Activated T-helper 17 cell treated with anti-CD3 and anti-CD28 coated beads, Interleukin-2, amount 50 U/mL, for 72 hours (primary cell): ENCODE data around the gene L3MBTL3. TPM values are rescaled to one million over a fixed set of nuclear protein-coding genes. Genes with fewer than 3 reads are reported as not detected.
"Not testable (repeated sequence)": the region's sequence is repeated elsewhere in the genome, so short reads cannot be mapped to it uniquely, and the experiment has no call there.

Experiments used
- ATAC-seq: fragments of 150-1000 bp; cut with Tn5 transposase; replicated peaks from 2 replicates; pipeline ENCODE4 v1.10.0; 2021; ENCODE audit warnings: mild to moderate bottlenecking, moderate library complexity
- H3K27ac Mint-ChIP-seq: one replicate; pipeline ENCODE4 v1.8.0; 2022; ENCODE audit warnings: mixed read lengths
- H3K27me3 Mint-ChIP-seq: one replicate; pipeline ENCODE4 v1.8.0; 2022; ENCODE audit warnings: mixed read lengths
- H3K36me3 Mint-ChIP-seq: one replicate; pipeline ENCODE4 v1.8.0; 2022; ENCODE audit warnings: low read depth, mild to moderate bottlenecking, mixed read lengths
- H3K4me1 Mint-ChIP-seq: one replicate; pipeline ENCODE4 v1.8.0; 2022; ENCODE audit warnings: mixed read lengths
- H3K4me3 Mint-ChIP-seq: one replicate; pipeline ENCODE4 v1.8.0; 2022; ENCODE audit warnings: mild to moderate bottlenecking, mixed read lengths
- H3K9me3 Mint-ChIP-seq: one replicate; pipeline ENCODE4 v1.8.0; 2022; ENCODE audit warnings: mixed read lengths
- total RNA-seq, 2 donors: library from RNA; stranded (reverse); gene quantifications; one replicate each; pipeline ENCODE4 v1.2.3, GENCODE V29; 2022

The L3MBTL3 gene
- total RNA-seq, 2 donors from 2014 or later: 4.4 to 5.9 TPM

DNA sequence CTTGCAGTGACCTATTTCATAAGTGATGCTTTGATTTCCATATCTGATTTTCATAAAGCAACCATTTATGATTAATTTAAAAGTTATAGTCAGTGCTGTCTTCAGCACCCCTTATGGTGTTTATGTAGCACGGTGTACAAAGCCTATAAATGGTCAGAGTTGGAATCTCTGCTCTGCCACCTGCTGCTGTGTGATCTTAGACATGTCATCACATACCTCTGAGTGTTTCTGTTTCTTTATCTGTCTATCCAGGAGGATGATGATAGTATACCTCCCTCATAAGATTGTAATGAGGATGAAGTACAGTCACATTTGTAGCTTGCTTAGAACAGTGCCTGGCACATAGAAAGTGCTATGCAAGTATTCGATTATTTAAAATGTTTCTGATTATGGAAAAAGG is 103.9 kb downstream of the L3MBTL3 start:
- no peak for ATAC-seq
- Mint-ChIP-seq H3K4me1 (peaks cover 19% of the 10 kb centered on the region), H3K27ac (no peak overlapping the region), H3K9me3 (no peaks in the 10 kb centered on the region), H3K4me3 (no peak overlapping the region), H3K27me3 (no peaks in the 10 kb centered on the region), H3K36me3 (peaks cover 6% of the 10 kb centered on the region)

GRCh38 chr6:130127195-130127594 is 108.8 kb downstream of the L3MBTL3 start:
- H3K9me3 Mint-ChIP-seq: no peaks in the 10 kb centered on the region
- no peak overlapping the region for H3K27ac Mint-ChIP-seq
- ATAC-seq: no peak
- H3K4me1 Mint-ChIP-seq: peaks cover 40% of the 10 kb centered on the region
- H3K36me3 Mint-ChIP-seq: peaks cover 5% of the 10 kb centered on the region
- no peaks in the 10 kb centered on the region for H3K27me3 Mint-ChIP-seq
- H3K4me3 Mint-ChIP-seq: no peak overlapping the region

DNA sequence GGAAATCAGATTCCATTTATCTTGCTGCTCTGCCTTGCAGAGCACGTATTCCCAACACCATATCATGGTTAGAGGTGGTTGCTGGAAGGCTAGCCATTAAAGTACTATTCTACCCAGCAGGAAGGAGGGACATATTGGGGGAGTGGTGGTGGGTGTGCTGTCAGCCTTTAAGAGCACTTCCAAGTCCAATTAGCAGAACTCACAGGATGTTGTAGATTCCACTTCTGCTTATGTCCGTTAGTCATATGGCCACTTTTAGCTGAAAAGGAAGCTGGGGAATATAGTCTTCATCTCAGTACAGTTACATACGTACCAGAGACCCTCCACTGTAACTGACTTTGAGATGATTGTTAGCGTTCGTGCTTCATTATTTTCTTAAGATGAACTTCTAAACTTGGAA is 109.9 kb downstream of the L3MBTL3 start:
- H3K4me3 Mint-ChIP-seq: no peak overlapping the region
- no peak for ATAC-seq
- no peaks in the 10 kb centered on the region for H3K27me3 Mint-ChIP-seq
- H3K36me3 Mint-ChIP-seq: peaks cover 5% of the 10 kb centered on the region
- H3K4me1 Mint-ChIP-seq: peaks cover 51% of the 10 kb centered on the region
- no peaks in the 10 kb centered on the region for H3K9me3 Mint-ChIP-seq
- no peak overlapping the region for H3K27ac Mint-ChIP-seq

- H3K36me3 Mint-ChIP-seq: peaks cover 5% of the 10 kb centered on the region
- H3K9me3 Mint-ChIP-seq: no peaks in the 10 kb centered on the region
- H3K4me3 Mint-ChIP-seq: peak overlapping the region; percentile 39
- peaks cover 62% of the 10 kb centered on the region for H3K4me1 Mint-ChIP-seq
- no peaks in the 10 kb centered on the region for H3K27me3 Mint-ChIP-seq
- no peak for ATAC-seq
- peak overlapping the region; percentile 55 for H3K27ac Mint-ChIP-seq
These were observed 111.4 kb downstream of the L3MBTL3 start for GRCh38 chr6:130129762-130130246.

DNA sequence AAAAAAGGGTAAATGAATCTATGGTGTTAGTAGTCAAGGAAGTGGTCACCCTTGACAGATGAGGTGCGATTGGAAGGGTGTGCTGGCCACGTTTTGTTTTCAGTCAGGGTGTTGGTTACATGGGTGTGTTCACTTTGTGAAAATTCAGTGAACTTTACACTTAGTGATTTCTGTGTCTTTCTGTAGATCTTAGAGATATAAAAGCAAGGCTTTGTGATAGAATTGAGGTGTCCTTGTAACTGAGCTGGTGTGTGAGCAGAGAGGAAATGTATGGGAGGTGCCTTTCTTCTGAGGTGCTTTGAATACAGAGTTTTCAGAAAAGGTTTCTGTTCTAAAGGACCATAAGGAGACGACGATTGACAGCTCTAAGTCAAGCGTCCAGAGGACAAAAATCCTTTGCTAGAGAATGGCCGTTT is 113.9 kb downstream of the L3MBTL3 start:
- no peaks in the 10 kb centered on the region for H3K9me3 Mint-ChIP-seq
- peak; percentile 89 for ATAC-seq
- no peaks in the 10 kb centered on the region for H3K27me3 Mint-ChIP-seq
- H3K36me3 Mint-ChIP-seq: peaks cover 12% of the 10 kb centered on the region
- H3K27ac Mint-ChIP-seq: peak overlapping the region; percentile 84
- peak overlapping the region; percentile 75 for H3K4me3 Mint-ChIP-seq
- H3K4me1 Mint-ChIP-seq: peaks cover 64% of the 10 kb centered on the region

DNA sequence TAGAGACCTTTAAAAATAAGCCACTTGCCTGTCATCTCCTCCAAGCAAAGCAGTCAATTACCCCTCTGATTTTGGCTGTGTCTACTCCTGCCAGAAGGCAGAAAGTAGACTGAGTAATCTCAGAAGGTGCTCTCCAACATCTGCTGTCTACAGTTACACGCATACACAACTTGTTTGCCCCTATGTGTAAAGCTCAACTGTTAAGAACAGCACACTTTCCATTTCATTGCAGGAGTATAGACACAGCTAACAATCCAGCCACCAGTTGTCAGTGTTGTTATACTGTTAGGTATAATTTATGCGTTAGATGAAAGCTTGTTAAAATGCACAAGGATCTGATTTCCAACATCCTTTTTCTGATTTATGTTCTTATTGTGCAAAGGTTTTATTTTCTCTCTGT is 116.2 kb downstream of the L3MBTL3 start:
- no peaks in the 10 kb centered on the region for H3K27me3 Mint-ChIP-seq
- ATAC-seq: peak; percentile 32
- H3K4me1 Mint-ChIP-seq: peaks cover 71% of the 10 kb centered on the region
- no peaks in the 10 kb centered on the region for H3K9me3 Mint-ChIP-seq
- peak overlapping the region; percentile 30 for H3K4me3 Mint-ChIP-seq
- H3K36me3 Mint-ChIP-seq: peaks cover 20% of the 10 kb centered on the region
- no peak overlapping the region for H3K27ac Mint-ChIP-seq

- peaks cover 34% of the 10 kb centered on the region for H3K36me3 Mint-ChIP-seq
- H3K27me3 Mint-ChIP-seq: no peaks in the 10 kb centered on the region
- H3K4me3 Mint-ChIP-seq: no peak overlapping the region
- no peaks in the 10 kb centered on the region for H3K9me3 Mint-ChIP-seq
- peaks cover 56% of the 10 kb centered on the region for H3K4me1 Mint-ChIP-seq
- peak overlapping the region; percentile 27 for H3K27ac Mint-ChIP-seq
- ATAC-seq: no peak
These were observed 118.4 kb downstream of the L3MBTL3 start for GRCh38 chr6:130136798-130137197.

DNA sequence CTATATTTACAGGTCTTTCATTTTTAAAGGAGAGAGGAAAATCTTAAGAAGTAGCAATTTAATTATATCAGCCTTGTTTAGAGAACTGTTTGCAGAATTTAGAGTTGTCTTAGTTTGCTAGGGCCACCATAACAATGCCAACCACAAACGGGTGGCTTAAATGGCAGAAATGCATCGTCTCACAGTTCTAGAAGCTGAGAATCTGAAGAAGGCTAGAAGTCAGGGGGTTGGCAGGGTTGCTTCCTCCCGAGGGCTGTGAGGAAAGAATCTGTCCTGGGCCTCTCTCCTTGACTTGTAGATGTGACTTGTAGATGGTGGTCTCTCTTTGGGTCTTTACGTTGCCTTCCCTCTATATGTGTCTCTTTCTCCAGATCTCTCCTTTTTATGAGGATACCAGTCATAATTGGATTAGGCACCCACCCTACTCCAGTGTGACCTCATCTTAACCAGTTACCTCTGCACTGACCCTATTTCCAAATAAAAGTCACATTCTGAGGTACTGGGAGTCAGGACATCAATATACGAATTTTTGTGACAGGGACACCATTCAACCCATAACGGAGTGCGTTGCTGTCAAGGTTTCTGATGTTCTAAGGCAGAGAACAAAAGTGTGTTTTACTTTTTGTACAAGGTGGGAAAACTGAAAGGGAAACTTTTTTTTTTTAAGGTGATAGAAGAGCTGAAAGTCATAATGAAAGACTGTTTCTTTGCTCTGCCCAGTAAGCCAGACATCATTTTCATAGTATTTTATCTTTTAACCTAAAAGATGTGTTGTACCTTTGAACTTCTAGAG is 119.9 kb downstream of the L3MBTL3 start:
- Mint-ChIP-seq H3K4me1 (peaks cover 41% of the 10 kb centered on the region), H3K27me3 (no peaks in the 10 kb centered on the region), H3K9me3 (no peaks in the 10 kb centered on the region), H3K4me3 (peak overlapping the region; percentile 64), H3K36me3 (peaks cover 47% of the 10 kb centered on the region), H3K27ac (peak overlapping the region; percentile 37)
- peak; percentile 68 for ATAC-seq

- Mint-ChIP-seq H3K36me3 (peaks cover 52% of the 10 kb centered on the region), H3K4me1 (peaks cover 35% of the 10 kb centered on the region), H3K27me3 (no peaks in the 10 kb centered on the region), H3K27ac (peak overlapping the region; percentile 37), H3K4me3 (peak overlapping the region; percentile 64), H3K9me3 (no peaks in the 10 kb centered on the region)
- ATAC-seq: peak; percentile 21
These were observed 120.5 kb downstream of the L3MBTL3 start for GRCh38 chr6:130138909-130139242.

- H3K36me3 Mint-ChIP-seq: peaks cover 59% of the 10 kb centered on the region
- no peak overlapping the region for H3K27ac Mint-ChIP-seq
- no peak for ATAC-seq
- no peaks in the 10 kb centered on the region for H3K27me3 Mint-ChIP-seq
- peaks cover 30% of the 10 kb centered on the region for H3K4me1 Mint-ChIP-seq
- no peak overlapping the region for H3K4me3 Mint-ChIP-seq
- H3K9me3 Mint-ChIP-seq: no peaks in the 10 kb centered on the region
These were observed 121.7 kb downstream of the L3MBTL3 start for GRCh38 chr6:130140084-130140483.

- ATAC-seq: no peak
- Mint-ChIP-seq H3K4me1 (peaks cover 9% of the 10 kb centered on the region), H3K36me3 (peaks cover 50% of the 10 kb centered on the region), H3K9me3 (no peaks in the 10 kb centered on the region), H3K4me3 (no peak overlapping the region), H3K27ac (no peak overlapping the region), H3K27me3 (no peaks in the 10 kb centered on the region)
These were observed 125.3 kb downstream of the L3MBTL3 start for GRCh38 chr6:130143709-130144108.

GRCh38 chr6:130147111-130147510 is 128.7 kb downstream of the L3MBTL3 start:
- Mint-ChIP-seq H3K4me3 (no peak overlapping the region), H3K27me3 (no peaks in the 10 kb centered on the region), H3K36me3 (peaks cover 24% of the 10 kb centered on the region), H3K27ac (no peak overlapping the region), H3K9me3 (no peaks in the 10 kb centered on the region), H3K4me1 (no peaks in the 10 kb centered on the region)
- no peak for ATAC-seq

DNA sequence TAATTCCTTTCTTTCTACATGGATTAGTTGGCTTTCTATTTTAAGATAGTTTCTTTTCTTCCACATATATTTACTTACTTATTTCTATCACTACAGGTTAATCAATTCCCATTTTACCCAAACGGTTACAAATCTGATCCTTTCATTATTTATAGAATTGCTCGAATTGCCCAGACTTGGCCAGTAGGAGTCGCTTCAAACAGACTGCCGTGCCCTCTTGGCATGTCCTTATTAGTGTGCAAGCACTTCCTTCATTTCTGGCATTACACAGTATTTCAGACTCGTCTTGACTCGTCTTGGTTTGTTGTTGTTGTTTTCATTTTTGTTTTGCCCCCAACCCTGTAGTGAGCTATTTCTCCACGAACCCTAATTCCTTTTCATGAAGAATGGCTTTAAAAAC is 129.8 kb downstream of the L3MBTL3 start:
- Mint-ChIP-seq H3K4me1 (no peaks in the 10 kb centered on the region), H3K9me3 (no peaks in the 10 kb centered on the region), H3K27me3 (no peaks in the 10 kb centered on the region), H3K27ac (no peak overlapping the region), H3K36me3 (peaks cover 13% of the 10 kb centered on the region), H3K4me3 (no peak overlapping the region)
- ATAC-seq: no peak

GRCh38 chr6:130149016-130149415 is 130.6 kb downstream of the L3MBTL3 start:
- H3K4me1 Mint-ChIP-seq, H3K36me3 Mint-ChIP-seq: not testable (repeated sequence)

DNA sequence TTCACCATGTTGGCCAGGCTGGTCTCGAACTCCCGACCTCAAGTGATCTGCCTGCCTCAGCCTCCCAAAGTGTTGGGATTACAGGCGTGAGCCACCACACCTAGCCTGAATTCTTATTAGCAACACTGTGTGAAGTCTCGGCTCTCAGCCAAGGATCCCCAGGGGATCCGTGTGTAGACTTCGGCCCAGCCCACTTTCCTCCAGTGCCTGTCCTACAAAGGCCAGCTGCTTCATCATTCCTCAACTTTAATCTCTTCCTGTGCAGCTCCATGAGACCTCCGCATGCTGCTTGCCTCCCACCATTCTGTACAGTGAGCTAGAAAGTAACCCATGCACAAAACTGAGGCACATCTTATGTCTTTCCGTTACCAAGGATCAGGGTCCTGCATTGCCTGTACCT is 132.5 kb downstream of the L3MBTL3 start:
- Mint-ChIP-seq H3K27me3 (no peaks in the 10 kb centered on the region), H3K27ac (no peak overlapping the region), H3K36me3 (no peaks in the 10 kb centered on the region)

More at GRCh38 chr6:130149016-130149415, 130.6 kb downstream of the L3MBTL3 start:
- ATAC-seq, H3K9me3 Mint-ChIP-seq, H3K4me3 Mint-ChIP-seq, H3K27ac Mint-ChIP-seq, H3K27me3 Mint-ChIP-seq: not testable (repeated sequence)

More for the DNA sequence above, 132.5 kb downstream of the L3MBTL3 start:
- H3K9me3 Mint-ChIP-seq: no peaks in the 10 kb centered on the region
- no peaks in the 10 kb centered on the region for H3K4me1 Mint-ChIP-seq
- H3K4me3 Mint-ChIP-seq: no peak overlapping the region
- no peak for ATAC-seq
